ENCODE results near the gene IFT80. TPM values are rescaled to one million over a fixed set of nuclear protein-coding genes. Genes with fewer than 3 reads are reported as not detected.
"Not testable (repeated sequence)": the region's sequence is repeated elsewhere in the genome, so short reads cannot be mapped to it uniquely, and the experiment has no call there.

The IFT80 gene
- total RNA-seq, 1 donor from 2014 or later, result 10.2 TPM

DNA sequence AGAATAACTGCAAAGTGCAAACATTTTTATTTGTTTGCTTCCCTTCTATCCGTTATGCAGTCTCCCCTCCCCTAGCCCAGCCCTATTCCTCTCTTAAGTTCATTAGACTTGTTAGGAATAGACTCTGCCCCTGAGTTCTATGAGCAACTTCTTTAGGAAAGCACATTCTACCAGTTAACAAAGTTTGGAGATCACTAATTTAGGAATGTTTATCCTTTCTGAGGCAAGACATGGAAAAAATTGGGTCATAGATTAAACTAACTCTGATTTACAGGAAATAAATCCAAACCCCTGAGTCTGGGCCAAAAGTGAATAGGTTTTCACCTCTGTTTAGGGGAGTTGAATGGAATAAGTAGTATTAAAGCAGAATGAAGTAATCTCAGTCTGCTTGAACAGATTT, 139.4 kb downstream of the IFT80 start:
- H3K36me3 ChIP-seq, result peaks cover 0 to 3% of the 10 kb centered on the region in 2 donors
- no peaks in the 10 kb centered on the region for H3K9me3 ChIP-seq
- H3K27me3 ChIP-seq, result no peaks in the 10 kb centered on the region
- H3K4me1 ChIP-seq, result peaks cover 0 to 7% of the 10 kb centered on the region in 2 donors
- no peak for DNase-seq (ENCODE audit: low spot score in 2 of 2)
- H3K27ac ChIP-seq, result no peak overlapping the region
- intact Hi-C loops (cut with DNase I), result no loop called here
- no peak overlapping the region for H3K4me3 ChIP-seq
- TF ChIP-seq, protein P1, sequence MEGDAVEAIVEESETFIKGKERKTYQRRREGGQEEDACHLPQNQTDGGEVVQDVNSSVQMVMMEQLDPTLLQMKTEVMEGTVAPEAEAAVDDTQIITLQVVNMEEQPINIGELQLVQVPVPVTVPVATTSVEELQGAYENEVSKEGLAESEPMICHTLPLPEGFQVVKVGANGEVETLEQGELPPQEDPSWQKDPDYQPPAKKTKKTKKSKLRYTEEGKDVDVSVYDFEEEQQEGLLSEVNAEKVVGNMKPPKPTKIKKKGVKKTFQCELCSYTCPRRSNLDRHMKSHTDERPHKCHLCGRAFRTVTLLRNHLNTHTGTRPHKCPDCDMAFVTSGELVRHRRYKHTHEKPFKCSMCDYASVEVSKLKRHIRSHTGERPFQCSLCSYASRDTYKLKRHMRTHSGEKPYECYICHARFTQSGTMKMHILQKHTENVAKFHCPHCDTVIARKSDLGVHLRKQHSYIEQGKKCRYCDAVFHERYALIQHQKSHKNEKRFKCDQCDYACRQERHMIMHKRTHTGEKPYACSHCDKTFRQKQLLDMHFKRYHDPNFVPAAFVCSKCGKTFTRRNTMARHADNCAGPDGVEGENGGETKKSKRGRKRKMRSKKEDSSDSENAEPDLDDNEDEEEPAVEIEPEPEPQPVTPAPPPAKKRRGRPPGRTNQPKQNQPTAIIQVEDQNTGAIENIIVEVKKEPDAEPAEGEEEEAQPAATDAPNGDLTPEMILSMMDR (IDR thresholded peaks at IDR 0.05), result no peak

DNA sequence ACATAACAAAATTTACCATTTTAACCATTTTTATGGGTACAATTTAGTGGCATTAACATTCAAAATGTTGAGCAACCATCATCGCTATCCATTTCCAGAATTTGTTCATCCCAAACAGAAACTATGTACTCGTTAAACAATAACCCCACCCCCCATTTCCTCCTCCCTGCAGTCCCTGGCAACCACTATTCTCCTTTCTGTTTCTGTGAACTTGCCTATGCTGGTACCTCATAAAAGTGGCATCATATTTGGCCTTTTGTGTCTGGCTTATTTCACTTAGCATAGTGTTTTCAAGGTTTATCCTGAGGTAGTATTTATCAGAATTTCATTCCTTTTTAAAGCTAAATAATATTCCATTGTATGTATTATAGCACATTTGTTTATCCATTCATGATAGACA, 141.4 kb downstream of the IFT80 start:
- H3K9me3 ChIP-seq, result no peaks in the 10 kb centered on the region
- H3K4me3 ChIP-seq, result no peak overlapping the region
- intact Hi-C loops (cut with DNase I), result no loop called here
- H3K27me3 ChIP-seq, result no peaks in the 10 kb centered on the region
- peaks cover 0 to 3% of the 10 kb centered on the region in 2 donors for H3K36me3 ChIP-seq
- TF ChIP-seq, protein P1 (IDR thresholded peaks at IDR 0.05), result no peak
- H3K4me1 ChIP-seq, result peaks cover 0 to 7% of the 10 kb centered on the region in 2 donors
- DNase-seq (ENCODE audit: low spot score in 2 of 2), result no peak
- H3K27ac ChIP-seq, result no peak overlapping the region

DNA sequence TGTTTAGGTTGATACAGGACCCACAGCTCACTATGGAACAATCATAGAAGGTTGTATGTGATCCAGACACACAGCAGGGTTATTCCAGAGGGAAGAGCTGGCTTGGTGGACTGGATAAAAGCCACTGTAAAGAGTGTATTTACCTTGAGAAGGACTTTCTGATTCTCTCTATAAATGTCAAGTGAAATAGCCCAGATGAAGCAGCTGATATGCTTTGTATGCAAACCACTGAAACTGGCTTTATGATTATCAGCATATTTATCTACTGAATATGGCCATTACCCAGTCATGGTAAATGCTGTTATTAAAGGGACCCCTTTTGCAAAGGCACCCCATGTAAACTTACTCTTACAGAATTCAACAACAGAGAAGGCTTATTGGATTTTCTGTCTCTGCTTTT, 145.7 kb downstream of the IFT80 start:
- no peak for DNase-seq (ENCODE audit: low spot score in 2 of 2)
- TF ChIP-seq, protein P1 (IDR thresholded peaks at IDR 0.05), result no peak
- Histone ChIP-seq H3K27ac (no peak overlapping the region), H3K27me3 (no peaks in the 10 kb centered on the region), H3K4me3 (no peak overlapping the region), H3K36me3 (peaks cover 0 to 3% of the 10 kb centered on the region in 2 donors), H3K9me3 (no peaks in the 10 kb centered on the region), H3K4me1 (no peaks in the 10 kb centered on the region)
- intact Hi-C loops (cut with DNase I), result no loop called here

DNA sequence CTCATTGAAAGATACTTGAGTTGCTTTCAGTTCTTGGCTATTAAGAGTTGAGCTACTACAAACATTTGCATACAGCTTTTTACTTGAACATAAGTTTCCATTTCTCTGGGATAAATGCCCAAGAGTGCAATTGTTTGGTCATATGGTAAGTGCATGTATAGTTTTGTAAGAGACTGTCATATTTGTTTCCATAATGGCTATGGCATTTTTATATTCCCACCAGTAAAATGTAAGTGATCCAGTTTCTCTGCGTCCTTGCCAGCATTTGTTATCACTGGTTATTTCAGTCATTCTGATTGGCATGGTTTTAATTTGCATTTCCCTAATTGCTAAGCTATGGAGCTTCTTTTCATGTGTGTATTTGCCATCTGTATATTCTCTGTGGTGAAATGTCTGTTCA, 151.3 kb downstream of the IFT80 start:
- Histone ChIP-seq H3K4me3 (no peak overlapping the region), H3K4me1 (no peaks in the 10 kb centered on the region), H3K9me3 (no peaks in the 10 kb centered on the region), H3K36me3 (no peaks in the 10 kb centered on the region), H3K27ac (no peak overlapping the region), H3K27me3 (no peaks in the 10 kb centered on the region)
- no peak for DNase-seq (ENCODE audit: low spot score in 2 of 2)
- TF ChIP-seq, protein P1 (IDR thresholded peaks at IDR 0.05), result no peak
- intact Hi-C loops (cut with DNase I), result no loop called here

DNA sequence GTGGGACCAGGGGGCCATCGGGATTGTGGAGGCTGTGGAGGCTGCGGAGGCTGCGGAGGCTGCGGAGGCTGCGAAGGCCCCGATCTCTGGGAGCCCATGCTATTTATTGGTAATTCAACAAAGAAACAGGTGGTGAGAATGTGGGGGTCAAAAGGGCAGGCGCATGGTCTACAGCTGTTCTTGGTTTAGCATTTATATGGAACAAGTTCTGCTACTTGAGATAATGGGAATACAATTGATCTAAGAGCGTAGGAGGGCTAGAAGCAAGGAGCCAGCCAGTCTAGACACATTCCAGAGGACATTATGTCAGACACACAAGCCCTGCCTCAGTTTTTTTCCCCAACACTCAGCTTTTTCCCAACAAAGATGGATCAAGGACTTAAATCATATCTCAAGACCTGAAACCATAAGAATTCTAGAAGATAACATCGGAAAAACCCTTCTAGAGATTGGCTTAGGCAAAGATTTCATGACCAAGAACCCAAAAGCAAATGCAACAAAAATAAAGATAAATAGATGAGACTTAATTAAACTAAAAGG, 153.7 kb downstream of the IFT80 start:
- no peaks in the 10 kb centered on the region for H3K36me3 ChIP-seq
- no peaks in the 10 kb centered on the region for H3K9me3 ChIP-seq
- no peak overlapping the region for H3K27ac ChIP-seq
- DNase-seq (ENCODE audit: low spot score in 2 of 2), result no peak
- H3K4me1 ChIP-seq, result no peaks in the 10 kb centered on the region
- TF ChIP-seq, protein P1 (IDR thresholded peaks at IDR 0.05), result no peak
- intact Hi-C loops (cut with DNase I), result no loop called here
- H3K4me3 ChIP-seq, result no peak overlapping the region
- no peaks in the 10 kb centered on the region for H3K27me3 ChIP-seq

DNA sequence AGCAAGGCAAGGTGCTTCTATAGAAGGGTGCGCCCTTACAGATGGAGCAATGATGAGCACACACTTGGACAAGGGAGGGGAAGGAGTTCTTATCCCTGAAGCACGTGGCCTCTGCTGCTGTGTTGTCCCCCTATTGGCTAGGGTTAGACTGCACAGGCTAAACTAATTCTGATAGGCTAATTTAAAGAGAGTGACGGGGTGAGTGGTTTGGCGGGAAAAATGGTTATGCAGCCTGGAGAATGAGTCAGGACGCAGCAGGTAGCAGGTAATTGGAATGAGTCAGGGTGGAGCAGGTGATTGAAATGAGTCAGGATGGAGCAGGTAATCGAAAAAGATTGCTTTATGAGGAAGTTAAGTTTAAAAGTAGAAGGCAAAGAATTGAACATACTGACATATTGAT, 158.3 kb downstream of the IFT80 start:
- DNase-seq (ENCODE audit: low spot score in 2 of 2); H3K27ac ChIP-seq; H3K4me3 ChIP-seq; H3K27me3 ChIP-seq; H3K9me3 ChIP-seq; intact Hi-C loops (cut with DNase I); H3K4me1 ChIP-seq; H3K36me3 ChIP-seq: not testable (repeated sequence)

Data from ascending aorta (tissue), 2 donors.